ENCODE data around the gene SYP. TPM values are rescaled to one million over a fixed set of nuclear protein-coding genes. Genes with fewer than 3 reads are reported as not detected.

Gene SYP
- polyA plus RNA-seq, 1 of the 3 experiments (the other 2 are of a cell fraction): 0.76 TPM

GRCh38 chrX:49165901-49166881, 33.8 kb downstream of the SYP start:
- POLR2A ChIA-PET: interaction anchor here (0.9 to 1.1 kb wide), 2 partner anchors 23 to 268 kb away, joined by 3 to 4 read pairs; partner anchors contain the start of gene PQBP1
- no peaks in the 10 kb centered on the region for H3K9me2 ChIP-seq
- no peaks in the 10 kb centered on the region for H3K9me3 ChIP-seq
- no peaks in the 10 kb centered on the region; the same call in 1 of the 2 replicates for H3K27me3 ChIP-seq (ENCODE audit: insufficient read depth)
- peak overlapping the region in 1 of 2 experiments; percentile 36; a peak in 1 of 4 replicates for H3K4me3 ChIP-seq (ENCODE audit: low read depth in 2 of 2, low read length in 1 of 2)
- peak overlapping the region; percentile 69; the same call in 1 of the 2 replicates for H2AFZ ChIP-seq (ENCODE audit: low read depth)
- 39% methylated on average over 26 of the region's 61 CpGs for WGBS (ENCODE audit: low lambda C conversion rate)
- DNase-seq: peak; percentile 72
- CTCF ChIA-PET: no interaction called here
- peak overlapping the region; percentile 69 for H3K4me2 ChIP-seq
- peaks cover 9% of the 10 kb centered on the region for H3F3A ChIP-seq (replicated peaks; ENCODE audit: insufficient read depth)
- H3K36me3 ChIP-seq (replicated peaks in 1 of 2; ENCODE audit: control insufficient read depth in 1 of 2, insufficient read depth in 2 of 2, low read length in 1 of 2): no peaks in the 10 kb centered on the region
- H3K9ac ChIP-seq: no peak overlapping the region
- H3K79me2 ChIP-seq (ENCODE audit: insufficient read depth): no peaks in the 10 kb centered on the region
- peaks cover 4 to 11% of the 10 kb centered on the region in 2 experiments; a peak in 1 of 4 replicates for H3K4me1 ChIP-seq (ENCODE audit: control insufficient read depth in 1 of 2, insufficient read depth in 2 of 2, low read depth in 1 of 2, low read length in 1 of 2)
- H3K27ac ChIP-seq (ENCODE audit: low read depth in 2 of 2, low read length in 1 of 2): peak overlapping the region in 1 of 2 experiments; percentile 75; a peak in 1 of 4 replicates
- no peak for TF ChIP-seq PBX3 (IDR thresholded peaks at IDR 0.05)
- TF ChIP-seq, protein P1, sequence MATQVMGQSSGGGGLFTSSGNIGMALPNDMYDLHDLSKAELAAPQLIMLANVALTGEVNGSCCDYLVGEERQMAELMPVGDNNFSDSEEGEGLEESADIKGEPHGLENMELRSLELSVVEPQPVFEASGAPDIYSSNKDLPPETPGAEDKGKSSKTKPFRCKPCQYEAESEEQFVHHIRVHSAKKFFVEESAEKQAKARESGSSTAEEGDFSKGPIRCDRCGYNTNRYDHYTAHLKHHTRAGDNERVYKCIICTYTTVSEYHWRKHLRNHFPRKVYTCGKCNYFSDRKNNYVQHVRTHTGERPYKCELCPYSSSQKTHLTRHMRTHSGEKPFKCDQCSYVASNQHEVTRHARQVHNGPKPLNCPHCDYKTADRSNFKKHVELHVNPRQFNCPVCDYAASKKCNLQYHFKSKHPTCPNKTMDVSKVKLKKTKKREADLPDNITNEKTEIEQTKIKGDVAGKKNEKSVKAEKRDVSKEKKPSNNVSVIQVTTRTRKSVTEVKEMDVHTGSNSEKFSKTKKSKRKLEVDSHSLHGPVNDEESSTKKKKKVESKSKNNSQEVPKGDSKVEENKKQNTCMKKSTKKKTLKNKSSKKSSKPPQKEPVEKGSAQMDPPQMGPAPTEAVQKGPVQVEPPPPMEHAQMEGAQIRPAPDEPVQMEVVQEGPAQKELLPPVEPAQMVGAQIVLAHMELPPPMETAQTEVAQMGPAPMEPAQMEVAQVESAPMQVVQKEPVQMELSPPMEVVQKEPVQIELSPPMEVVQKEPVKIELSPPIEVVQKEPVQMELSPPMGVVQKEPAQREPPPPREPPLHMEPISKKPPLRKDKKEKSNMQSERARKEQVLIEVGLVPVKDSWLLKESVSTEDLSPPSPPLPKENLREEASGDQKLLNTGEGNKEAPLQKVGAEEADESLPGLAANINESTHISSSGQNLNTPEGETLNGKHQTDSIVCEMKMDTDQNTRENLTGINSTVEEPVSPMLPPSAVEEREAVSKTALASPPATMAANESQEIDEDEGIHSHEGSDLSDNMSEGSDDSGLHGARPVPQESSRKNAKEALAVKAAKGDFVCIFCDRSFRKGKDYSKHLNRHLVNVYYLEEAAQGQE (IDR thresholded peaks at IDR 0.05; ENCODE audit: low read depth, low read length): 0 out of 2 replicates have a peak, but pooled peaks have one; percentile 21
- no peaks in the 10 kb centered on the region for H4K20me1 ChIP-seq (ENCODE audit: insufficient read depth)

GRCh38 chrX:49164589-49165360, 35.2 kb downstream of the SYP start:
- TF ChIP-seq, protein P2, sequence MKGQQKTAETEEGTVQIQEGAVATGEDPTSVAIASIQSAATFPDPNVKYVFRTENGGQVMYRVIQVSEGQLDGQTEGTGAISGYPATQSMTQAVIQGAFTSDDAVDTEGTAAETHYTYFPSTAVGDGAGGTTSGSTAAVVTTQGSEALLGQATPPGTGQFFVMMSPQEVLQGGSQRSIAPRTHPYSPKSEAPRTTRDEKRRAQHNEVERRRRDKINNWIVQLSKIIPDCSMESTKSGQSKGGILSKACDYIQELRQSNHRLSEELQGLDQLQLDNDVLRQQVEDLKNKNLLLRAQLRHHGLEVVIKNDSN (IDR thresholded peaks at IDR 0.05; ENCODE audit: borderline replicate concordance, low read depth): no peak
- Histone ChIP-seq H3K4me1 (ENCODE audit: control insufficient read depth in 1 of 2, insufficient read depth in 2 of 2, low read depth in 1 of 2, low read length in 1 of 2) (peaks cover 4 to 11% of the 10 kb centered on the region in 2 experiments; a peak in 1 of 4 replicates), H3K4me3 (ENCODE audit: low read depth in 2 of 2, low read length in 1 of 2) (no peak overlapping the region), H3K9me2 (no peaks in the 10 kb centered on the region), H3K79me2 (ENCODE audit: insufficient read depth) (no peaks in the 10 kb centered on the region), H4K20me1 (ENCODE audit: insufficient read depth) (no peaks in the 10 kb centered on the region), H3K27ac (ENCODE audit: low read depth in 2 of 2, low read length in 1 of 2) (no peak overlapping the region), H3K9ac (no peak overlapping the region), H3K27me3 (ENCODE audit: insufficient read depth) (no peaks in the 10 kb centered on the region; the same call in 1 of the 2 replicates), H2AFZ (ENCODE audit: low read depth) (no peak overlapping the region), H3F3A (replicated peaks; ENCODE audit: insufficient read depth) (peaks cover 9% of the 10 kb centered on the region), H3K4me2 (no peak overlapping the region), H3K9me3 (no peaks in the 10 kb centered on the region), H3K36me3 (replicated peaks in 1 of 2; ENCODE audit: control insufficient read depth in 1 of 2, insufficient read depth in 2 of 2, low read length in 1 of 2) (no peaks in the 10 kb centered on the region)
- DNase-seq: peak; percentile 14
- POLR2A ChIA-PET: no interaction called here
- CTCF ChIA-PET: interaction anchor here (0.8 to 1.2 kb wide), 3 partner anchors 9 to 28 kb away, joined by 3 to 6 read pairs (median 4); no protein-coding TSS in a partner anchor
- WGBS (ENCODE audit: low lambda C conversion rate): 61% methylated on average over 24 of the region's 31 CpGs

All from SK-N-SH (cell line).